ENCODE results near the gene OTULIN. TPM values are rescaled to one million over a fixed set of nuclear protein-coding genes. Genes with fewer than 3 reads are reported as not detected.

The OTULIN gene
- total and polyA plus RNA-seq, 2 of the 13 experiments (the other 11 are each of a cell fraction or from before 2014, with no cell fraction given) = 7.0 to 34.8 TPM

Other genes starting within 250 kb of the OTULIN start
- 0.36 and 0.40 TPM in 2 replicates for gene OTULINL, start 82.9 kb upstream of the OTULIN start, total RNA-seq (2016; rRNA removed; fragmentation: Illumina TruSeq; extraction: Trizol)
- 0.04 and 0.08 TPM in 2 replicates for gene OTULINL, start 82.9 kb upstream of the OTULIN start, polyA plus RNA-seq (2011; rRNA removed)
- 20.5 and 25.0 TPM in 2 replicates for gene ANKH, start 207.1 kb downstream of the OTULIN start, total RNA-seq (2016; rRNA removed; fragmentation: Illumina TruSeq; extraction: Trizol)
- 36.0 and 37.5 TPM in 2 replicates for gene ANKH, start 207.1 kb downstream of the OTULIN start, polyA plus RNA-seq (2011; rRNA removed)

Data from HepG2 (cell line).